HEK293 (cell line): ENCODE results near the gene RASSF3.

Source experiments
- ELK4 ChIP-seq: IDR thresholded peaks from 2 replicates; pipeline ENCODE4 v1.6.1; 2011; ENCODE audit warnings: mild to moderate bottlenecking, low read depth, low read length, borderline replicate concordance
- HIC1 ChIP-seq: fragments of 450-650 bp; formaldehyde crosslinking; IDR thresholded peaks from 2 replicates; pipeline ENCODE4 v1.5.1; 2016; ENCODE audit warnings: missing biosample characterization, missing genetic modification characterization
- KLF10 ChIP-seq: fragments of 450-650 bp; IDR thresholded peaks from 2 replicates; pipeline ENCODE4 v1.5.1; 2018; ENCODE audit warnings: missing biosample characterization, mild to moderate bottlenecking, missing genetic modification characterization
- KLF7 ChIP-seq: fragments of 450-650 bp; formaldehyde crosslinking; IDR thresholded peaks from 2 replicates; pipeline ENCODE4 v1.5.1; 2016; ENCODE audit warnings: missing biosample characterization, missing genetic modification characterization, borderline replicate concordance
- WT1 ChIP-seq: fragments of 450-650 bp; formaldehyde crosslinking; IDR thresholded peaks from 2 replicates; pipeline ENCODE4 v1.5.1; 2016; ENCODE audit warnings: missing biosample characterization, missing genetic modification characterization
- YY2 ChIP-seq: fragments of 450-650 bp; formaldehyde crosslinking; IDR thresholded peaks from 2 replicates; pipeline ENCODE4 v1.5.1; 2016; ENCODE audit warnings: missing biosample characterization, missing genetic modification characterization
- ZBTB17 ChIP-seq: fragments of 450-650 bp; formaldehyde crosslinking; IDR thresholded peaks from 2 replicates; pipeline ENCODE4 v1.5.1; 2016; ENCODE audit warnings: missing biosample characterization, missing genetic modification characterization
- ZBTB21 ChIP-seq: fragments of 450-650 bp; formaldehyde crosslinking; IDR thresholded peaks from 2 replicates; pipeline ENCODE4 v1.5.1; 2017; ENCODE audit warnings: missing biosample characterization, missing genetic modification characterization
- ZBTB6 ChIP-seq: fragments of 450-650 bp; formaldehyde crosslinking; IDR thresholded peaks from 2 replicates; pipeline ENCODE4 v1.5.1; 2017; ENCODE audit warnings: missing biosample characterization, missing genetic modification characterization
- ZNF132 ChIP-seq: fragments of 450-650 bp; formaldehyde crosslinking; IDR thresholded peaks from 2 replicates; pipeline ENCODE4 v1.5.1; 2017; ENCODE audit warnings: missing biosample characterization, missing genetic modification characterization, borderline replicate concordance
- ZNF157 ChIP-seq: fragments of 450-650 bp; formaldehyde crosslinking; IDR thresholded peaks from 2 replicates; pipeline ENCODE4 v1.5.1; 2016; ENCODE audit warnings: missing biosample characterization, missing genetic modification characterization
- ZNF211 ChIP-seq: fragments of 450-650 bp; formaldehyde crosslinking; IDR thresholded peaks from 2 replicates; pipeline ENCODE4 v1.5.1; 2016; ENCODE audit warnings: low read depth, missing biosample characterization, missing genetic modification characterization
- ZNF214 ChIP-seq: fragments of 450-650 bp; formaldehyde crosslinking; IDR thresholded peaks from 2 replicates; pipeline ENCODE4 v1.5.1; 2017; ENCODE audit warnings: missing biosample characterization, mild to moderate bottlenecking, missing genetic modification characterization, borderline replicate concordance
- ZNF239 ChIP-seq: fragments of 450-650 bp; formaldehyde crosslinking; IDR thresholded peaks from 2 replicates; pipeline ENCODE4 v1.5.1; 2016; ENCODE audit warnings: missing biosample characterization, missing genetic modification characterization
- ZNF274 ChIP-seq, 2 experiments: fragments of 200-500 bp in 1 of 2; fragments of 450-650 bp in 1 of 2; sonication (Bioruptor generic) in 1 of 2; formaldehyde crosslinking in 1 of 2; IDR thresholded peaks; 2 replicates each; pipeline versions ENCODE4 v1.5.1 to v1.6.1; 2014 to 2016; ENCODE audit warnings: borderline replicate concordance in 1 of 2, inconsistent platforms in 1 of 2, low read length in 1 of 2, missing biosample characterization in 1 of 2, missing genetic modification characterization in 1 of 2
- ZNF366 ChIP-seq: fragments of 450-650 bp; formaldehyde crosslinking; conservative IDR thresholded peaks from 2 replicates; pipeline ENCODE4 v1.5.1; 2016; ENCODE audit warnings: missing biosample characterization, missing genetic modification characterization
- ZNF391 ChIP-seq: fragments of 450-650 bp; formaldehyde crosslinking; IDR thresholded peaks from 2 replicates; pipeline ENCODE4 v1.5.1; 2016; ENCODE audit warnings: low read depth, missing biosample characterization, missing genetic modification characterization, borderline replicate concordance
- ZNF529 ChIP-seq: fragments of 450-650 bp; formaldehyde crosslinking; IDR thresholded peaks from 2 replicates; pipeline ENCODE4 v1.5.1; 2017; ENCODE audit warnings: missing genetic modification characterization, missing biosample characterization; ENCODE audit not compliant: insufficient replicate concordance
- ZNF580 ChIP-seq: fragments of 450-650 bp; formaldehyde crosslinking; IDR thresholded peaks from 2 replicates; pipeline ENCODE4 v1.5.1; 2016; ENCODE audit warnings: missing biosample characterization, missing genetic modification characterization
- ZNF664 ChIP-seq: fragments of 450-650 bp; formaldehyde crosslinking; IDR thresholded peaks from 2 replicates; pipeline ENCODE4 v1.5.1; 2016; ENCODE audit warnings: missing biosample characterization, missing genetic modification characterization
- ZNF670 ChIP-seq: fragments of 450-650 bp; formaldehyde crosslinking; IDR thresholded peaks from 2 replicates; pipeline ENCODE4 v1.5.1; 2016; ENCODE audit warnings: missing biosample characterization, missing genetic modification characterization, low read depth
- ZSCAN23 ChIP-seq: fragments of 450-650 bp; formaldehyde crosslinking; IDR thresholded peaks from 2 replicates; pipeline ENCODE4 v1.5.1; 2016; ENCODE audit warnings: missing biosample characterization, missing genetic modification characterization
- TF ChIP-seq, protein P1 (sequence below): fragments of 450-650 bp; formaldehyde crosslinking; IDR thresholded peaks from 2 replicates; pipeline ENCODE4 v1.5.1; 2016; ENCODE audit warnings: missing biosample characterization, missing genetic modification characterization
- TF ChIP-seq, protein P2 (sequence below): fragments of 450-650 bp; formaldehyde crosslinking; IDR thresholded peaks from 2 replicates; pipeline ENCODE4 v1.5.1; 2016; ENCODE audit warnings: missing biosample characterization, missing genetic modification characterization
- TF ChIP-seq, protein P3 (sequence below): fragments of 450-650 bp; formaldehyde crosslinking; IDR thresholded peaks from 2 replicates; pipeline ENCODE4 v1.5.1; 2016; ENCODE audit warnings: missing biosample characterization, missing genetic modification characterization

RASSF3 gene

GRCh38 chr12:64561302-64562136, 48.8 kb upstream of the RASSF3 start (continued):
- TF ChIP-seq ZNF366 (tag by site-specific recombination) (0 out of 2 replicates have a peak, but pooled peaks have one; percentile 76), YY2 (0 out of 2 replicates have a peak, but pooled peaks have one; percentile 0), WT1 (tag by site-specific recombination) (no peak), ZNF239 (no peak), ELK4 (no peak), ZNF664 (tag by site-specific recombination) (peak; percentile 54), KLF10 (tag by site-specific recombination) (0 out of 2 replicates have a peak, but pooled peaks have one; percentile 8), ZBTB21 (tag by site-specific recombination) (no peak), ZNF391 (tag by site-specific recombination) (no peak), ZNF670 (tag by site-specific recombination) (no peak), ZBTB17 (tag by site-specific recombination) (no peak; the same call in 1 of the 2 replicates), ZNF274 (IDR thresholded peaks at IDR 0.05; ENCODE audit: low read length) (no peak), ZNF274 (tag by site-specific recombination; IDR thresholded peaks at IDR 0.05; ENCODE audit: borderline replicate concordance) (no peak), ZNF157 (no peak), ZSCAN23 (tag by site-specific recombination) (no peak), KLF7 (tag by site-specific recombination) (no peak), ZNF529 (peak; percentile 23), ZNF214 (tag by site-specific recombination) (no peak), ZNF580 (no peak), ZBTB6 (tag by site-specific recombination) (no peak), ZNF211 (tag by site-specific recombination) (no peak), HIC1 (tag by site-specific recombination) (no peak), ZNF132 (tag by site-specific recombination) (no peak)
- TF ChIP-seq, protein P1, sequence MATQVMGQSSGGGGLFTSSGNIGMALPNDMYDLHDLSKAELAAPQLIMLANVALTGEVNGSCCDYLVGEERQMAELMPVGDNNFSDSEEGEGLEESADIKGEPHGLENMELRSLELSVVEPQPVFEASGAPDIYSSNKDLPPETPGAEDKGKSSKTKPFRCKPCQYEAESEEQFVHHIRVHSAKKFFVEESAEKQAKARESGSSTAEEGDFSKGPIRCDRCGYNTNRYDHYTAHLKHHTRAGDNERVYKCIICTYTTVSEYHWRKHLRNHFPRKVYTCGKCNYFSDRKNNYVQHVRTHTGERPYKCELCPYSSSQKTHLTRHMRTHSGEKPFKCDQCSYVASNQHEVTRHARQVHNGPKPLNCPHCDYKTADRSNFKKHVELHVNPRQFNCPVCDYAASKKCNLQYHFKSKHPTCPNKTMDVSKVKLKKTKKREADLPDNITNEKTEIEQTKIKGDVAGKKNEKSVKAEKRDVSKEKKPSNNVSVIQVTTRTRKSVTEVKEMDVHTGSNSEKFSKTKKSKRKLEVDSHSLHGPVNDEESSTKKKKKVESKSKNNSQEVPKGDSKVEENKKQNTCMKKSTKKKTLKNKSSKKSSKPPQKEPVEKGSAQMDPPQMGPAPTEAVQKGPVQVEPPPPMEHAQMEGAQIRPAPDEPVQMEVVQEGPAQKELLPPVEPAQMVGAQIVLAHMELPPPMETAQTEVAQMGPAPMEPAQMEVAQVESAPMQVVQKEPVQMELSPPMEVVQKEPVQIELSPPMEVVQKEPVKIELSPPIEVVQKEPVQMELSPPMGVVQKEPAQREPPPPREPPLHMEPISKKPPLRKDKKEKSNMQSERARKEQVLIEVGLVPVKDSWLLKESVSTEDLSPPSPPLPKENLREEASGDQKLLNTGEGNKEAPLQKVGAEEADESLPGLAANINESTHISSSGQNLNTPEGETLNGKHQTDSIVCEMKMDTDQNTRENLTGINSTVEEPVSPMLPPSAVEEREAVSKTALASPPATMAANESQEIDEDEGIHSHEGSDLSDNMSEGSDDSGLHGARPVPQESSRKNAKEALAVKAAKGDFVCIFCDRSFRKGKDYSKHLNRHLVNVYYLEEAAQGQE (tag by site-specific recombination), result peak; percentile 53
- TF ChIP-seq, protein P2, sequence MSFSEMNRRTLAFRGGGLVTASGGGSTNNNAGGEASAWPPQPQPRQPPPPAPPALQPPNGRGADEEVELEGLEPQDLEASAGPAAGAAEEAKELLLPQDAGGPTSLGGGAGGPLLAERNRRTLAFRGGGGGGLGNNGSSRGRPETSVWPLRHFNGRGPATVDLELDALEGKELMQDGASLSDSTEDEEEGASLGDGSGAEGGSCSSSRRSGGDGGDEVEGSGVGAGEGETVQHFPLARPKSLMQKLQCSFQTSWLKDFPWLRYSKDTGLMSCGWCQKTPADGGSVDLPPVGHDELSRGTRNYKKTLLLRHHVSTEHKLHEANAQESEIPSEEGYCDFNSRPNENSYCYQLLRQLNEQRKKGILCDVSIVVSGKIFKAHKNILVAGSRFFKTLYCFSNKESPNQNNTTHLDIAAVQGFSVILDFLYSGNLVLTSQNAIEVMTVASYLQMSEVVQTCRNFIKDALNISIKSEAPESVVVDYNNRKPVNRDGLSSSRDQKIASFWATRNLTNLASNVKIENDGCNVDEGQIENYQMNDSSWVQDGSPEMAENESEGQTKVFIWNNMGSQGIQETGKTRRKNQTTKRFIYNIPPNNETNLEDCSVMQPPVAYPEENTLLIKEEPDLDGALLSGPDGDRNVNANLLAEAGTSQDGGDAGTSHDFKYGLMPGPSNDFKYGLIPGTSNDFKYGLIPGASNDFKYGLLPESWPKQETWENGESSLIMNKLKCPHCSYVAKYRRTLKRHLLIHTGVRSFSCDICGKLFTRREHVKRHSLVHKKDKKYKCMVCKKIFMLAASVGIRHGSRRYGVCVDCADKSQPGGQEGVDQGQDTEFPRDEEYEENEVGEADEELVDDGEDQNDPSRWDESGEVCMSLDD (tag by site-specific recombination), result no peak
- TF ChIP-seq, protein P3, sequence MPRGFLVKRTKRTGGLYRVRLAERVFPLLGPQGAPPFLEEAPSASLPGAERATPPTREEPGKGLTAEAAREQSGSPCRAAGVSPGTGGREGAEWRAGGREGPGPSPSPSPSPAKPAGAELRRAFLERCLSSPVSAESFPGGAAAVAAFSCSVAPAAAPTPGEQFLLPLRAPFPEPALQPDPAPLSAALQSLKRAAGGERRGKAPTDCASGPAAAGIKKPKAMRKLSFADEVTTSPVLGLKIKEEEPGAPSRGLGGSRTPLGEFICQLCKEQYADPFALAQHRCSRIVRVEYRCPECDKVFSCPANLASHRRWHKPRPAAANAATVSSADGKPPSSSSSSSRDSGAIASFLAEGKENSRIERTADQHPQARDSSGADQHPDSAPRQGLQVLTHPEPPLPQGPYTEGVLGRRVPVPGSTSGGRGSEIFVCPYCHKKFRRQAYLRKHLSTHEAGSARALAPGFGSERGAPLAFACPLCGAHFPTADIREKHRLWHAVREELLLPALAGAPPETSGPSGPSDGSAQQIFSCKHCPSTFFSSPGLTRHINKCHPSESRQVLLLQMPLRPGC (tag by site-specific recombination), result no peak
